NCI-H187 (cell line): Measurements from ENCODE around the gene GPATCH1.
"Not testable (repeated sequence)": the region's sequence is repeated elsewhere in the genome, so short reads cannot be mapped to it uniquely, and the experiment has no call there.

Experiments
- DNase-seq, 2 experiments: peaks; one replicate each; lab custom pipeline; 2025; lab: John Stamatoyannopoulos, UW

The GPATCH1 gene

DNA sequence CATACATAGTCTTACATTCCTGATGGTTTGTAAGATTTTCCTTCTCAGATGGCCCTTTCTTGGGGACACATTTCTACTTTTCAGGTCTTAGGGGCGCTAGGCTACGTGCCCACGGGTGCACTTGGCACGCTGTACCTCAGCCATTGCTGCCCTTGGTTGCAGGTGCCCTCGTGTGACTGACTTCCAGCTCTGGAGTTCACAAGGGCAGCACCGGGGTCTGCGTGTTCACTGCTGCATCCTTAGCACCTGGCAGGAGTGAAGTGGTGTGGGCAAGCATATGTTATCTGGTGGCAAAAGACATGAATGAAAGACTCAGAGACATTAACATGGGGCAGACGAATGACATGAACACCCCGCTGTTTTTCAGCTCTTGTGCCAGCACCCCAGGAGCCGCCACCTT, 37.7 kb downstream of the GPATCH1 start:
- no peak for DNase-seq

DNA sequence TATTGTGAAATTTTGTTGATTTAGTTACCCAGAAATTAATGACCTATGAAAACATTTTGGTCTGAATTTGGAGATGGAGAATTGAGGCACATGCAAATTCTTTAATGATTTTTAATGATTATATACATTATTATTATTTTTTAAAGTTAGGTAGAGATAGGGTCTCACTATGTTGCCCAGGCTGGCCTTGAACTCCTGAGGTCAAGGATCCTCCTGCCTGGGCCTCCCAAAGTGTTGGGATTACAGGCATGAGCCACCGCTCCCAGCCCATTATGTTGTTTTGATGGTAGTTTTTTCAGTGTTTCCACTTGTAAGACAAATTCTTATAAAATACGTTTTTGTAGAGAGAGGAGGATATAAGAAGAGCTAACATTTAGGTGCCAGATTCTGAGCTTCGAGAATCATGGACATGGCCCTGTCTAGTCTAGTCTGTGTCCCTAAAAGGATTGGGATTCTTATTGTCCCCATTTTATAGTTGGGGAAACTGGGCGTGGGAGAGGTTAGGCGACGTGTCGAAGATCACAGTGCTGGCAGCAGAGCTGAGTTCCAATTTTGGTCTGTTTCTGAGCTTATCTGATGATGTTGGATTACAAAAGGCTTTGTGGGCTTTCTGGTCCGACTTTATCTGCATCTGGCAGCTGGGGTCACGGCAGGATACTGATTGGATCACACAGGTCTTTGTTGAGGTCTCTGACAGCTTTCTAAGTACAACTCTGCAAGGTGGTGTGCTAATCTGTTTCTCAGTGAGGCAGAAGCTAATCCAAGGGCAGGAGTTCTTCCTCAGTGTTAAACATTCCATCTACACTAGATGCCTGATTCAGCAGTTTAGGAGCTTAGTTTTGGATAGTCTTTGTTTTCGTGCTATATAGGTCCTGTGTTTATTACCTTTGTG, 43.5 kb downstream of the GPATCH1 start:
- no peak for DNase-seq

DNA sequence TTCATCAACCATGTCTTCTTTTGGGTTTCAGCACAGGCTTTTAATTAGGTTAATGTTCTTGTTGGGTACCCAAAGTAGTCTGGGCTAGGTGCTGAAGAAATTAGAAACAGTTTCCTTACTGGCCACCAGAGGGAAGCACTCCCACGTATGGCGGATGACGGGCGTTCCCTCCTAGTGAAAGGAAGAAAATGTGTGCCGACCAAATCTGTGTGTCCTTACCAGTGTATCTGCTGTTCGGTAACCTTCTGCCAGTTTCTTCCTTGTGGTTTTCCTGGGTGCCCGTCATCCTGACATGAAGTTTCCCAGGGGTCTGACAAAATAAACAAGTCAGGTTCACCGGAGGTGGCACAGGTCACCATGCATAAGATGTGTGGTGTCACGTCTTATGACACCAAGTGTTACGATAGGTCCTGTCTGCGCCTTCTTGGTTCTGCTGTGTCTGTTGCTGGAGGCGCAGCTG, 45.0 kb downstream of the GPATCH1 start:
- DNase-seq, result peak in 1 of 2 experiments; percentile 48

DNA sequence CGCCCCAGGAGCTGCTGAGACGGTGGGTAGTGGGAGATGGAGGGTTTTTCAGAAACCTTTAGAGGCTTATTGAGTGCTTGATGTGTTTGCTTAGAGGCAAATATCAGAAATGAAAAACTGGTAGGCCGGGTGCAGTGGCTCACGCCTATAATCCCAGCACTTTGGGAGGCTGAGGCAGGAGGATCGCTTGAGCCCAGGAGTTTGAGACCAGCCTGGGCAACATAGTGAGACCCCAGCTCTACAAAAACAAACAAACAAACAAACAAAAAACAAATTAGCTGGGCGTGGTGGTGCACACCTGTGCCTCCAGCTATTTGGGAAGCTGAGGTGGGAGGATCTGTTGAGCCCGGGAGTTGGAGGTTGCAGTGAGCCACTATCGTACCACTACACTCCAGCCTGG, 45.7 kb downstream of the GPATCH1 start:
- DNase-seq, result not testable (repeated sequence)

DNA sequence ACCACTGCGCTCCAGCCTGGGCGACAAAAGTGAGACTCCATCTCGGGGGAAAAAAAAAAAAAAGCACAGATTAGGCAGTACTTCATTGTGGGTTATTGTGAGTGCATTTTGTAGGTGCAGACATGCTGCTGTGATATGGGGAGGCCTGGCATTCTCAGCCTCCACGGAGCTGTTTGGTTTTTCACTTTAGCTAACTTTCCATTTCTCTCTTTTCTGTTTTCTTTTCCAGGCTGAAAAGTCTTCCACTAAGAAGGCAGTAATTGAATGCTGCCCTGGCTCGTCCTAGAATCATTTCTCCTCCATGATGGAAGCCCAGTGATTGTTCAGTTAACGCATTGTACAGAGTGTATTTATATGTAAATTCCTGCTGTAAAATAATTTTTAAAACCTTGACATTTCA, 48.9 kb downstream of the GPATCH1 start:
- no peak for DNase-seq

- no peak for DNase-seq
Measured at GRCh38 chr19:33130433-33130832, 49.5 kb downstream of the GPATCH1 start.

- no peak for DNase-seq
Measured at GRCh38 chr19:33132021-33132420, 51.0 kb downstream of the GPATCH1 start, which contains the start of gene WDR88. Gene WDR88, plus strand, starts transcription at chr19:33132114. Its CDS starts 56 bp downstream, at chr19:33132170.

DNA sequence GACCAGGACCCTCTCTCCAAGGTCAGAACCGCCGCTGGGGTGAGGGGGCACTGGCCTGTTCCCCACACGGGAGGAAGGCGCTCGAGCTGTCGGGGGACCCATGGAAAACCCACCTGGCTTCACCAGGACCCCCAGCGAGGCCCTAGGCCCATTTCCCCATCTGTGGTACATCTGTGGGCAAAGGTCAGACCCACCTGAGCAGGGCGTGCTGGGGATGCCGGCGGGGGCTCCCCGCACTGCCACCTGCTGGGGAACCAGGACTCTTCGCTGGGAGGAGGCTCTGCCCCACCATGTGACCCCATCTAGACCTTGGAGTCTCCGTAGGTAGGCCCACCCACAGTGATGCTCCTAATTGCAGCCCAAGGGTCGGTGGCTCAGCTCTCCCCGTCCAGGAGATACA, 51.4 kb downstream of the GPATCH1 start:
- DNase-seq, result no peak

DNA sequence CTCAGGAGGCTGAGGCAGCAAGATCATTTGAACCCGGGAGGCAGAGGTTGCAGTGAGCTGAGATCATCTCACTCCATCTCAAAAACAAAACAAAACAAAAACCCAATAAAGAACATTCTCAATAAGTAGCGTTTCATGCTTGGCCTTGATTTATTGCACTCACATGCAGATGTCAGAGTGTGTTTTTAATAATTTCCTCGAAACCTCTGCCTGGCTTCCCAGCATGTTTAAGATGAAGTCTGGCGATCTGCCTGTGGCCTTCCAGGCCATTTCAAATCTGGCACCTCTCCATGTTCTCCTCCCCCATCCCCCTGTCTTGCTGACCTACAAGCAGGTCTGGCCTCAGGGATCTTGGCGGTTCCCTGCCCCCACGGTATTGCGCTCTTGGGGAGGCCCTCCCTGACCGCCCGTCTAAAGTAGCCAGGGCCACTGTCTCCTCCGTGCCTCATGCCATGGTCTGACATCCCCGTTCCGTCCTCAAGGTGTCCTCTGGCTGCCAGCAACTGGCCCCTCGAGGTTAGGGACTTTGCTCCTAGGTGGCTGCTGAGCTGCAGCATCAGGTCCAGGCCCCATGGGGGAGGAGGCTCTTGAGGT, 52.6 kb downstream of the GPATCH1 start:
- DNase-seq, result no peak

DNA sequence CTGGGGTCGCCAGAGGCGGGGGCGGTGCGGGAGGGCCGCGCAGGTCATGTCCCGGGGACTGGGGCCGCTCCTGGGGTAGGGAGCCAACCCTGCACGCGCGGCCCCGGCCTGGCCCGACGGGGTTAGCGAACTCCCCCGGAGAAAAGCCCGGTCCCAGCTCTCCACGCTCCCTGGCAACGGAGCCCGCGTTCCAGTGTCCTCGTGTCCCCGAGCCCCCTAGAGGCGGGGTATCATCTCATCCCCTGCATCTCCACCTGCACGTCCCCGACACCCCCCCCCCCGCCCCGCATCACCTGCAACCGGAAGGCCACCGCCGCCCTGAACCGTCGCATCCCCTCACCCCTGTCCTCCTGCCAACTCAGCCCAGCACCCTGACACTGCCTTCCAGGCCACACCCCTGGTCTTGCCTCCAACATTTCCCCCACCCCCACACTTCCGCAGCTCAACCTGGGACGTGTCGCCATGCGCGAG, 53.6 kb downstream of the GPATCH1 start:
- no peak for DNase-seq

DNA sequence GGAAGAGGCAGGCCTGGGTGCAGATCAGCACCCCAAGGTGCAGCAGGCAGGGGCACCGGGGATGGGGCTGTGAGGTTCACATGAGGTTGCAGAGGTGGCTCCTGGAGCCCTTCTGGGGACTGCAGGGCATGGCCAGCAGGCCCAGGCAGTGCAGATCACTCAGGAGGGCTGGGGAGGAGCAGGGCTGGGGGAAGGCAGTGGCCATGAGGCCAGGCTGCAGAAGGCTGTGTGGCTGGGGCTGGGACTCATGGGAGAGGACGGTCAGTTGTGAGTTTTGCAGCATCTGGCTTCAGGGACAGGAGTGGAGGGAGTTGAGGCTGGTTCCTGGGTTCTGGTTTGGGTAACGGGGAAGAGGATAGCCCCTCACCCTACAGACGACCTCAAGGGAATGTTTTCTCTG, 58.2 kb downstream of the GPATCH1 start:
- no peak for DNase-seq

- DNase-seq, result peak in 1 of 2 experiments; percentile 7
Measured at GRCh38 chr19:33143897-33144405, 63.0 kb downstream of the GPATCH1 start.

DNA sequence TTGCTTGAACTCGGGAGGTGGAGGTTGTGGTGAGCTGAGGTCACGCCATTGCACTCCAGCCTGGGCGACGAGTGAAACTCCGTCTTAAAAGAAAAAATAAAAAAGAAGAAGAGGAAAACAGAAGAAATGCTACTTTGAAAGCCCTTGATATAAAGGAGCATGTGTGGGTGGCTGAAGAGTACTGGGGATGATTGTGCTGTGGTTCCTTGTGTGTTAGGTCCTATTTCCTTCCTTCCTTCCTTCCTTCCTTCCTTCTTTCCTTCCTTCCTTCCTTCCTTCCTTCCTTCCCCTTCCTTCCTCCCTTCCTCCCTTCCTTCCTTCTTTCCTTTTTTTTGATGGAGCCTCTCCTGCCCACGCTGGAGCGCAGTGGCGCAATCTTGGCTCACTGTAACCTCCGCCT, 65.2 kb downstream of the GPATCH1 start:
- DNase-seq, result no peak

GRCh38 chr19:33147538-33147937, 66.6 kb downstream of the GPATCH1 start:
- no peak for DNase-seq

DNA sequence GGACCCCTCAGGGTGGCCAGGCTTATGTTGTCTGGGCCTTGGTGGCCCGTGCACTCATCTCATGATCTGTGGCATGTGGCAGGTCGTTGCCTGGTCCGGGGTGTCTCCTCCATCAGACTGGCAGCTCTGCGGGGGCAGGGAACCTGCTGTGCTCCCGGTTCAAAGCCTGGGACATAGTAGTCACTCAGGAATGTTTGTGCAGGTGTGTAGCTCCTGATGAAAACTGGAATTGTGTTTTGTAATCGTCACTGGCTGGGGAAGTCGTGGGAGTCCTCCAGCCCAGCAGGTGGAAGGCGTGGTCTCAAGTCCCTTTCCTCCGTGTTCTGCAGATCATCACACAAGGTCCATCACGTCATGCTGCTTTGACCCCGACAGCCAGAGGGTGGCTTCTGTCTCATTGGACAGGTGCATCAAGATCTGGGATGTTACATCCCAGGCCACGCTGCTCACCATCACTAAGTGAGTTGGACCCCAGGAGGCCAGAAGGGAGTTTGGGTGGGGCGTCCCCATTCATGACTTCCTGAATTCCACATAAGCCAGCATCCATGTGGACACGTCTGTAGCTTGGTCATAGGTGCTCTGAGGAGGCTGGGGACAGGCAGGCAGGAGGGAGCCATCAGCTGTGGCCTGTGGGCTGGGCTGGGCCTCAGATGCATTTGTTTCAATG, 70.0 kb downstream of the GPATCH1 start:
- no peak for DNase-seq

DNA sequence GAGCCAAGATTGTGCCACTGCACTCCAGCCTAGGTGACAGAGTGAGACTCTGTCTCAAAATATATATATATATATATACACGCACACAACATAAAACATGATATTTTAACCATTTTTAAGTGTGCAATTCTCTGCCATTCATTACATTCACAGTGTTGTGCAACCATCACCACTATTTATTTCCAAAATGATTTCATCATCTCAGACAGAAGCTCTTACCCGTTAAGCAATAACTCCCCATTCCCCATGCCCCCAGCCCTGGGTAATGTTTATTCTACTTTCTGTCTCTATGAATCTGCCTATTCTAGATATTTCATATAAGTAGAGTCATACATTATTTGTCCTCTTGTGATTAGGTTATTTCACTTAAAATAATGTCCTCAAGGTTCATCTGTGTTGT, 71.2 kb downstream of the GPATCH1 start:
- DNase-seq, result no peak

- not testable (repeated sequence) for DNase-seq
Measured at GRCh38 chr19:33152625-33153024, 71.6 kb downstream of the GPATCH1 start.

DNA sequence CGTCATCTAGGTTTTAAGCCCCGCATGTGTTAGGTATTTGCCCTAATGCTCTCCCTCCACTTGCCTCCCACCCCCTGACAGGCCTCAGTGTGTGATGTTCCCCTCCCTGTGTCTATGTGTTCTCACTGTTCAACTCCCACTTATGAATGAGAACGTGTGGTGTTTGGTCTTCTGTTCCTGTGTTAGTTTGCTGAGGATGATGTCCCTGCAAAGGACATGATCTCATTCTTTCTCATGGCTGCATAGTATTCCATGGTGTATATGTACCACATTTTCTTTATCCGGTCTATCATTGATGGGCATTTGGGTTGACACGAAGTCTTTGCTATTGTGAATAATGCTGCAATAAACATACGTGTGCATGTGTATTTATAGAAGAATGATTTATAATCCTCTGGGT, 73.3 kb downstream of the GPATCH1 start:
- not testable (repeated sequence) for DNase-seq

- no peak for DNase-seq
Measured at GRCh38 chr19:33156334-33156733, 75.4 kb downstream of the GPATCH1 start.

DNA sequence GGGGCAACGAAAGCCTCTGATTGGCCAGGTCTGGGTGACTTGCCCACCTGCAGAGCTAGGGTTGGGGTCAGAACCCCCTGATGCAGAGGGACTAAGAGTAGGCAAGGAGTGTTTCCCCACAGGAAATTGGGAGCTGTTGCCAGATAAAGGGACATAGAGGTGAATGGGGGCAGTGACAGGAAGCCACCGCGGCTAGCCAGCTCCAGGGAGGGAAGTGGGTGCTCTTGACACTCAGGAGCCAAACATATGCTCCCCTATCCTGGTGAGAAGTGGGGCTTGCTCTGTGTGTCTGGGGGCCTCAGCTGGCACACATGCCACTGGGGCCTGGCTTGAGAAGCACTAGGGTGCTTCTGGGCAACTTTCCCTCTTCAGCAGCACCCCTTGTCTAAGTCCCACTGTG, 76.9 kb downstream of the GPATCH1 start:
- DNase-seq, result no peak

GRCh38 chr19:33158365-33158764, 77.4 kb downstream of the GPATCH1 start:
- no peak for DNase-seq

- no peak for DNase-seq
Measured at GRCh38 chr19:33159149-33159548, 78.2 kb downstream of the GPATCH1 start.
